ENCODE results near the gene OXCT1. TPM values are rescaled to one million over a fixed set of nuclear protein-coding genes. Genes with fewer than 3 reads are reported as not detected.

OXCT1 gene
- total RNA-seq, 3 donors from 2014 or later: 8.9 to 27.0 (median 14.9) TPM

GRCh38 chr5:41682641-41683040 is 187.6 kb downstream of the OXCT1 start:
- intact Hi-C loops (cut with DNase I, micrococcal nuclease): no loop called here
- Histone ChIP-seq H3K4me1 (ENCODE audit: low read depth) (no peaks in the 10 kb centered on the region), H3K4me3 (no peak overlapping the region), H3K36me3 (ENCODE audit: low read depth) (no peaks in the 10 kb centered on the region), H3K9me3 (no peaks in the 10 kb centered on the region)
- no peak for TF ChIP-seq CTCF (IDR thresholded peaks at IDR 0.05)
- no peak for ATAC-seq
- no peak for DNase-seq

GRCh38 chr5:41681840-41682239 is 188.4 kb downstream of the OXCT1 start:
- TF ChIP-seq CTCF (IDR thresholded peaks at IDR 0.05): no peak
- ATAC-seq: no peak
- Histone ChIP-seq H3K4me1 (ENCODE audit: low read depth) (no peaks in the 10 kb centered on the region), H3K4me3 (no peak overlapping the region), H3K9me3 (no peaks in the 10 kb centered on the region), H3K36me3 (ENCODE audit: low read depth) (no peaks in the 10 kb centered on the region)
- DNase-seq: no peak
- intact Hi-C loops (cut with DNase I, micrococcal nuclease): no loop called here

Other genes starting within 250 kb of the OXCT1 start
- 10 to 100 TPM; 21.9 to 28.7 (median 27.5) TPM for gene RIMOC1, start 33.9 kb upstream of the OXCT1 start, total RNA-seq
- 10 to 100 TPM in 1 of 3 donors, 1 to 10 TPM in 2; 5.9 to 11.4 (median 9.6) TPM for gene FBXO4, start 54.9 kb upstream of the OXCT1 start, total RNA-seq